ENCODE results near the gene RPS6KL1.
A peak's percentile ranks its signal among the peaks of the same experiment; 100 is the strongest.

Gene RPS6KL1

GRCh38 chr14:74915426-74915825, 7.6 kb downstream of the RPS6KL1 start:
- Histone ChIP-seq H3K27me3 (replicated peaks) (no peaks in the 10 kb centered on the region), H3K4me3 (ENCODE audit: low read depth, low read length) (no peak overlapping the region)
- in situ Hi-C loops (cut with HindIII; ENCODE audit: low pct_ligation_motif_present, low sequenced_read_pairs) = no loop called here

GRCh38 chr14:74913986-74914573, 9.0 kb downstream of the RPS6KL1 start:
- H3K27ac ChIP-seq = no peak overlapping the region
- H3K4me3 ChIP-seq (ENCODE audit: low read depth, low read length) = no peak overlapping the region
- peak; percentile 96 for TF ChIP-seq CTCF (IDR thresholded peaks at IDR 0.05; ENCODE audit: low read depth, low read length, missing control alignments)
- H3K36me3 ChIP-seq (replicated peaks) = no peaks in the 10 kb centered on the region
- no peaks in the 10 kb centered on the region for H3K27me3 ChIP-seq (replicated peaks)
- peak; percentile 62 for DNase-seq
- in situ Hi-C loops (cut with HindIII; ENCODE audit: low pct_ligation_motif_present, low sequenced_read_pairs) = no loop called here

More at GRCh38 chr14:74915426-74915825, 7.6 kb downstream of the RPS6KL1 start:
- no peak for TF ChIP-seq CTCF (IDR thresholded peaks at IDR 0.05; ENCODE audit: low read depth, low read length, missing control alignments)
- H3K27ac ChIP-seq = no peak overlapping the region
- no peaks in the 10 kb centered on the region for H3K36me3 ChIP-seq (replicated peaks)
- no peak for DNase-seq

- in situ Hi-C loops (cut with HindIII; ENCODE audit: low pct_ligation_motif_present, low sequenced_read_pairs) = no loop called here
- no peak for TF ChIP-seq CTCF (IDR thresholded peaks at IDR 0.05; ENCODE audit: low read depth, low read length, missing control alignments)
- Histone ChIP-seq H3K4me3 (ENCODE audit: low read depth, low read length) (no peak overlapping the region), H3K27ac (no peak overlapping the region), H3K27me3 (replicated peaks) (no peaks in the 10 kb centered on the region), H3K36me3 (replicated peaks) (no peaks in the 10 kb centered on the region)
- DNase-seq = no peak
Measured at GRCh38 chr14:74913393-74913910, 9.6 kb downstream of the RPS6KL1 start.

GRCh38 chr14:74912801-74913200, 10.3 kb downstream of the RPS6KL1 start:
- H3K27ac ChIP-seq = no peak overlapping the region
- TF ChIP-seq CTCF (IDR thresholded peaks at IDR 0.05; ENCODE audit: low read depth, low read length, missing control alignments) = no peak
- H3K4me3 ChIP-seq (ENCODE audit: low read depth, low read length) = no peak overlapping the region
- H3K36me3 ChIP-seq (replicated peaks) = no peaks in the 10 kb centered on the region
- in situ Hi-C loops (cut with HindIII; ENCODE audit: low pct_ligation_motif_present, low sequenced_read_pairs) = no loop called here
- no peaks in the 10 kb centered on the region for H3K27me3 ChIP-seq (replicated peaks)
- DNase-seq = no peak

GRCh38 chr14:74912111-74912510, 10.9 kb downstream of the RPS6KL1 start:
- Histone ChIP-seq H3K27me3 (replicated peaks) (no peaks in the 10 kb centered on the region), H3K27ac (no peak overlapping the region), H3K4me3 (ENCODE audit: low read depth, low read length) (no peak overlapping the region), H3K36me3 (replicated peaks) (no peaks in the 10 kb centered on the region)
- no peak for TF ChIP-seq CTCF (IDR thresholded peaks at IDR 0.05; ENCODE audit: low read depth, low read length, missing control alignments)
- in situ Hi-C loops (cut with HindIII; ENCODE audit: low pct_ligation_motif_present, low sequenced_read_pairs) = no loop called here
- no peak for DNase-seq

- TF ChIP-seq CTCF (IDR thresholded peaks at IDR 0.05; ENCODE audit: low read depth, low read length, missing control alignments) = no peak
Measured at GRCh38 chr14:74911704-74912103, 11.4 kb downstream of the RPS6KL1 start.

More at GRCh38 chr14:74911704-74912103, 11.4 kb downstream of the RPS6KL1 start:
- in situ Hi-C loops (cut with HindIII; ENCODE audit: low pct_ligation_motif_present, low sequenced_read_pairs) = no loop called here
- Histone ChIP-seq H3K27me3 (replicated peaks) (no peaks in the 10 kb centered on the region), H3K36me3 (replicated peaks) (no peaks in the 10 kb centered on the region), H3K27ac (no peak overlapping the region), H3K4me3 (ENCODE audit: low read depth, low read length) (no peak overlapping the region)
- DNase-seq = no peak
